Activated CD8-positive, alpha-beta memory T cell treated with anti-CD3 and anti-CD28 coated beads for 36 hours (primary cell): ENCODE measurements around the gene MTO1. TPM values are rescaled to one million over a fixed set of nuclear protein-coding genes. Genes with fewer than 3 reads are reported as not detected.
"Not testable (repeated sequence)": the region's sequence is repeated elsewhere in the genome, so short reads cannot be mapped to it uniquely, and the experiment has no call there.

Experiments
- CTCF ChIA-PET: fragments of 350-600 bp; sonication (Branson Sonifier 250); formaldehyde crosslinking; loops from one replicate; lab custom pipeline; 2021; ENCODE audit warnings: antibody characterized with exemption; lab: Charles Lee
- POLR2A ChIA-PET: fragments of 350-600 bp; sonication (Branson Sonifier 250); formaldehyde crosslinking; loops from one replicate; lab custom pipeline; 2021; ENCODE audit warnings: antibody characterized with exemption; lab: Charles Lee
- total RNA-seq, 2 experiments: library from RNA; stranded (reverse); gene quantifications; one replicate each; pipeline ENCODE4 v1.2.3, GENCODE V29; 2021

The MTO1 gene
- total RNA-seq, 2 experiments from 2014 or later: 50.7 to 54.3 TPM

DNA sequence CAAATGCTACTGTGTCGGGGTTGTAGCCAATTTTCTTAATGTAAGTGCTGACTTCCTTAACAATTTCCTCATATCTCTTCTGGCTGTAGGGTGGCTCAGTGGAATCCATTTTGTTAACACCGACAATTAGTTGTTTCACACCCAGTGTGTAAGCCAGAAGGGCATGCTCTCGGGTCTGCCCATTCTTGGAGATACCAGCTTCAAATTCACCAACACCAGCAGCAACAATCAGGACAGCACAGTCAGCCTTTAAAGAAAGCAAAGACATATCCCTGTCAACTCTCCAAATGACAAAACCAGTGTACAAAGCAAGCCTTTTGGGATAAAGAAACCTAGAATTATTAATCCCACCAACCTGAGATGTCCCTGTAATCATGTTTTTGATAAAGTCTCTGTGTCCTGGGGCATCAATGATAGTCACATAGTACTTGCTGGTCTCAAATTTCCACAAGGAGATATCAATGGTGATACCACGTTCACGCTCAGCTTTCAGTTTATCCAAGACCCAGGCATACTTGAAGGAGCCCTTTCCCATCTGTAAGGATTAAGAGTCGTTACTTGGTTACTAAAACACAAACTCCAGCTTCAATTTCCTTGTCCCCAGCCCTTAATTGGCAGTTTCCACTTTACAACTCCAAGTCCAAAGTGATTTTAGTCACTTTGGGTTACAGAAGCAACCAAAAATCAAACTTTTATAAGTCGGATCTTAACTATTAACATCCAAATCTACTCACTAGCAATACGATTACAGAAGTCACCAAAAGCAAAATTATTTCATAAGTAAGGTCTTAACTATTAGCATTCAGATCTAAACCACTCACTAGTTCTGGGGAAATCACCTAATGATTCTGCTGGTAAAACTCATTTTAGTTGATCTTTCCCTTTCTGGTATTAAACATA is 57.7 kb downstream of the MTO1 start:
- ChIA-PET CTCF (interaction anchor here (1.1 kb wide), 1 partner anchor 92 kb away, joined by 3 read pairs; no protein-coding TSS in a partner anchor), POLR2A (interaction anchor here (0.8 to 5.4 kb wide), 8 partner anchors 10 to 134 kb away, joined by 3 to 52 read pairs (median 22); partner anchors contain the start of genes CGAS, MTO1 and SLC17A5)

DNA sequence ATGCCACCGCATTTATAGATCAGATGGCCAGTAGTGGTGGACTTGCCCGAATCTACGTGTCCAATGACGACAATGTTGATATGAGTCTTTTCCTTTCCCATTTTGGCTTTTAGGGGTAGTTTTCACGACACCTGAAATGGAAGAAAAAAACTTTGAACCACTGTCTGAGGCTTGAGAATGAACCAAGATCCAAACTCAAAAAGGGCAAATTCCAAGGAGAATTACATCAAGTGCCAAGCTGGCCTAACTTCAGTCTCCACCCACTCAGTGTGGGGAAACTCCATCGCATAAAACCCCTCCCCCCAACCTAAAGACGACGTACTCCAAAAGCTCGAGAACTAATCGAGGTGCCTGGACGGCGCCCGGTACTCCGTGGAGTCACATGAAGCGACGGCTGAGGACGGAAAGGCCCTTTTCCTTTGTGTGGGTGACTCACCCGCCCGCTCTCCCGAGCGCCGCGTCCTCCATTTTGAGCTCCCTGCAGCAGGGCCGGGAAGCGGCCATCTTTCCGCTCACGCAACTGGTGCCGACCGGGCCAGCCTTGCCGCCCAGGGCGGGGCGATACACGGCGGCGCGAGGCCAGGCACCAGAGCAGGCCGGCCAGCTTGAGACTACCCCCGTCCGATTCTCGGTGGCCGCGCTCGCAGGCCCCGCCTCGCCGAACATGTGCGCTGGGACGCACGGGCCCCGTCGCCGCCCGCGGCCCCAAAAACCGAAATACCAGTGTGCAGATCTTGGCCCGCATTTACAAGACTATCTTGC is 58.6 kb downstream of the MTO1 start:
- POLR2A ChIA-PET: interaction anchor here (0.8 to 5.4 kb wide), 11 partner anchors 9 to 133 kb away, joined by 3 to 52 read pairs (median 6); partner anchors contain the start of genes CGAS, MTO1 and SLC17A5

DNA sequence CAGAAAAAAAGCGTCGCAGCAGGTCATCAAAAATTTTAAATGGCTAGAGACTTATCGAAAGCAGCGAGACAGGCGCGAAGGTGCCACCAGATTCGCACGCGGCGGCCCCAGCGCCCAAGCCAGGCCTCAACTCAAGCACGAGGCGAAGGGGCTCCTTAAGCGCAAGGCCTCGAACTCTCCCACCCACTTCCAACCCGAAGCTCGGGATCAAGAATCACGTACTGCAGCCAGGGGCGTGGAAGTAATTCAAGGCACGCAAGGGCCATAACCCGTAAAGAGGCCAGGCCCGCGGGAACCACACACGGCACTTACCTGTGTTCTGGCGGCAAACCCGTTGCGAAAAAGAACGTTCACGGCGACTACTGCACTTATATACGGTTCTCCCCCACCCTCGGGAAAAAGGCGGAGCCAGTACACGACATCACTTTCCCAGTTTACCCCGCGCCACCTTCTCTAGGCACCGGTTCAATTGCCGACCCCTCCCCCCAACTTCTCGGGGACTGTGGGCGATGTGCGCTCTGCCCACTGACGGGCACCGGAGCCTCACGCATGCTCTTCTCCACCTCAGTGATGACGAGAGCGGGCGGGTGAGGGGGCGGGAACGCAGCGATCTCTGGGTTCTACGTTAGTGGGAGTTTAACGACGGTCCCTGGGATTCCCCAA is 59.3 kb downstream of the MTO1 start, which contains the start of gene EEF1A1:
Gene EEF1A1, minus strand, starts transcription at position 345 of the 663 bp plus-strand sequence. CDS start 1,006 bp downstream, outside the sequence.
- POLR2A ChIA-PET: interaction anchor here (1.0 to 5.4 kb wide), 13 partner anchors 9 to 132 kb away, joined by 3 to 52 read pairs (median 5); partner anchors contain the start of genes CGAS, MTO1 and SLC17A5
- CTCF ChIA-PET: interaction anchor here (1.0 to 1.6 kb wide), 4 partner anchors 60 to 133 kb away, joined by 3 to 7 read pairs (median 4); partner anchors contain the start of gene SLC17A5

More for the DNA sequence above, 58.6 kb downstream of the MTO1 start:
- CTCF ChIA-PET: interaction anchor here (1.0 to 1.1 kb wide), 2 partner anchors 69 to 91 kb away, joined by 3 read pairs; no protein-coding TSS in a partner anchor

DNA sequence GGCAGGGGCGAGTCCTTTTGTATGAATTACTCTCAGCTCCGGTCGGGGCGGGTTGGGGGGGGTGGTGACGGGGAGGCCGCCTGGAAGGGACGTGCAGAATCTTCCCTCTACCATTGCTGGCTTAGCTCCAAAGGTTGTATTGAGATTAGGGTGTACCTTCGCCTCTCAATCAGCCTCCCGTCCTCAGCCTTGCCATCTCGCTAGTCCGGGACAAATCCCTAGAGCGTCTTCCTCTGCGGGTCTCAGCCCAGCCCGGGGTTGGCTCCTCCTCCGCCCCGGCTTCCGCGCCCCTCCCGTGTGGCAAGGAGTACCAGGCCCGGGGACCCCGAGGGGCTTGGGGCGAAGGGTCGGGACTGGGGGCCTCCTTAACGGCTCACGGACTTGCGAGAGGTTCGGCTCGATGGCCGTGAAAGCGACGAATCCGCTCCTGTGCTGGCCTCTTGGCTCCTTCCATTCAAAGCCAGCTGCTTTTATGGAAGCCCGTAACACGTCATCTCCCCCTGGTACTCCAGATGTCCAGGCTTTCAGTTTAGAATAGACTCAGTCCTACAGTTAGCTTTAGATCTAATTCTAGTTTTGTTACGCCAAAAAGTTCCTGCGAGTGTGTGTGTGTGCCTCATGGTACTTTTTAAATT is 59.9 kb downstream of the MTO1 start:
- ChIA-PET CTCF (interaction anchor here (1.0 to 1.6 kb wide), 2 partner anchors 59 to 132 kb away, joined by 5 to 7 read pairs; partner anchors contain the start of gene SLC17A5), POLR2A (interaction anchor here (0.6 to 5.4 kb wide), 15 partner anchors 8 to 132 kb away, joined by 3 to 52 read pairs (median 5); partner anchors contain the start of genes CGAS, MTO1 and SLC17A5)

DNA sequence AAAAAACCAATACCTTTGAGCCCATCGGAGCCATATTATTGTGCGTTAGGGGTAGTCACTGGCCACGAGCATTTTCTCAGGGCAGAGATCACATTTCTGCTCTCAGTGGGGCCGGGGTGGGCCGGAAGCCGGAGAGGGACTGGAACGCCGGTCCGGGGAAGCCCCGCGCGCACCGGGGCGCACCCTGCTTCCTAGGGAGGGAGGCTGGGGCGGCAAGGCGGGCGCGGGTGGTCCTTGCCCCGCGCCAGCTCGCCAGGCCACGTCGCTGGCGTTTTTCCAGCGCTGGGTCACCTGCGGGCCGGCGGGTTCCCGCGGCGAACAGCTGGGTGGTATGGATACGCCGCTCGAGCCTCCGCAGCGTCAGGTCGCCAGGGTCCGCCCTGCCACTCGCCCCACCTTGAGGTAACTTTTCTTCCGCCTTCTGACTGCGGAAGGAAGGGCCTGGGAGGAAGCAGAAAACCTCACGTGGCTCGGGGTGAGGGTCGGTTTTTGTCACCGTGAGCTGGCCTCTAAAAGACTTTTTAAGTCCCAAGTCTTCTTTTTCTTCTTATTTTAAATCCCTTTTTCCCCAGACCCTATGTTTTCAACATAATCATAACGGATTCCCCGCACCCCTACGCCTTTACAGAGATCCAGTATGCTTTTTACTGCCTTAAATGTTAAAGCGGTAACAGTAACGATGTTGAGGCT is 62.0 kb downstream of the MTO1 start:
- POLR2A ChIA-PET: interaction anchor here (0.6 to 5.4 kb wide), 6 partner anchors 9 to 155 kb away, joined by 3 to 52 read pairs (median 12); partner anchors contain the start of gene CGAS
- CTCF ChIA-PET: interaction anchor here (2.5 kb wide), 1 partner anchor 87 kb away, joined by 7 read pairs; no protein-coding TSS in a partner anchor

DNA sequence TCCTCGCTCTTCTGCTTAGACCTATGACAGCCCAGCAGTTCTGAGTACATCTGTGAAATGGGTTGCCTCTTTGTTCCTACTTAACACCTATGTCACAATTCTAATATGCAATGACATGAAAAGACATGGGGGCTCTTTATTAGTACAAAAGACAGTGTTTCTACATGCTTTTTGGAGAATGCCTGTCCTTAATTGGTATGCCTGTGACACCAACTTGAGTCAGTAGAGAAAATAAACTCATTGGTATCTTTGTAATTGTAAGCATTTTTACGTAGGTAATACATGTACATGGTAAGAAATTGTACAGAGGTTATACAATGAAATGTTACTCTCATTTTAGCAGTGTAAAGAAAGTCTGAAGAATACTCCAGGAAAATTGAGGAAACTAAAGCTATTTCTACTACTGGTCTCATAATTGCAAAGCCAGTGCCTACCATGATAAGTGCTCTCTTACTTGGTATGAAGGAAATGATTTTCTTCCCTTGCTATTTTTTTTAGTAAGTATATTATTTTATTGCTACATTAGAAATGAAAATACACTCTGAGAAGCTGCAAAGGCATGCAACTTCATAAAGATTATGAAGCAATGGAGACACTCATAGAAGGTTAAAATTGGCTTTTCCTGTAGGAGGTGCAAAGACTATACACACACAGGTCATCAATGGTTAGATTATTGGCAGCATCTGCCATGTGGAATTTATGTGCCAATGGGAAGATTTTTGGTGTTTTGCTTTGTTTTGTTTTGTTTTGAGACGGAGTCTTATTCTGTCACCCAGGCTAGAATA is 64.2 kb downstream of the MTO1 start:
- ChIA-PET CTCF (interaction anchor here (2.5 kb wide), 1 partner anchor 85 kb away, joined by 7 read pairs; no protein-coding TSS in a partner anchor), POLR2A (no interaction called here)

DNA sequence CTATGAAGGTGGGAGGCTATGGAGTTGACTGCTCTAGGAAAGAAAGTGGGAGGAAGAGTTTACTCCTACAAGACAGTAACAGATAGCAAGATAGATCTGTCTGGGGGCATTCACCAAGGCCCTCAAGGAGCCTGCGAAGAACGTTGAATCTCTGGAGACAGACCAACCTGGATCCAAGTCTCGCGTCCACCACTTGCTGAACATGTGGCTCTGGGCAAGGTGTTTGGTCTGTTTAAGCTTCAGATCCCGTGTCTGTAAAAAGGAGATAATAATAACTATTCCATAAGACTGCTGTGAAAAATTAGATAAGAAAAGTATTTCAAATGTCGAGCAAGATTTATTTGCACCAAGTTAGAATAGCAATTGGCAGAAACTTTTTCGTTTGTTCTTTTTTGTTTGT is 67.4 kb downstream of the MTO1 start:
- CTCF ChIA-PET: no interaction called here
- POLR2A ChIA-PET: no interaction called here

DNA sequence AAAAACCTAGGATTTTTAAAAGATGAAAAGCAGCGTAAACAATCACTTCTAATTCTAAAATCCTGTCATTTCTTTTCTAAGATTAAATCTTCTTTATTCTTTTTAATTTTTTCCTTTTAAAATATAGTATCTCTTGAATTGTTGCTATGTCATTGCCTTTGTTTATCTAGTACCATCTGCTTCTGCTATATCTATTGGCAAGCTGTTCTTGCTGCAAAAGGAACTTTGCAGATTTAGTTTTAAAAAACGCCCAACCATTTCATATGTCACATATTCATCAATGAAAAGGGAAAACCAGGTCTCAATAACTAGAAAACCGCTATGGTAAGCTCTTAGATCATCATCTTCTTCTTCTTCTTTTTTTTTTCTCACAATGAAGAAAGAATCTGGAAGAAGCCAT is 70.8 kb downstream of the MTO1 start:
- POLR2A ChIA-PET: interaction anchor here (0.6 kb wide), 1 partner anchor 22 kb away, joined by 3 read pairs; no protein-coding TSS in a partner anchor
- CTCF ChIA-PET: no interaction called here

DNA sequence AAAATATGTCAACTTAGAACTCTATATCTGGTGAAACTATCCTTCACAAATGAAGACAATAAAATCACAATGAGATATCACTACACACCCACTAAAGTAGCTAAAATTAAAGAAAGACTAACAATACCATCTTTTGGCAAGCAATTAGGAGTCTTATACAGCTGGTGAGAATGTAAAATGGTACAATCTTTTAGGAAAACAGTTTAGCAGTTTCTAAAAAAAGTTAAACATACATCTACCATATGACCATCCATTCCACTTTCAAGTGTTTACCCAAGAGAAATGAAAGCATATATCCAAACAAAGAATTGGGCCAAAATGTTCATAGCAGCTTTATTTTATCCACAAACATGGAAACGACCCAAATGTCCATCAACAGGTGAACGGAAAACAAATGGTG is 73.1 kb downstream of the MTO1 start:
- CTCF ChIA-PET: no interaction called here
- POLR2A ChIA-PET: no interaction called here

DNA sequence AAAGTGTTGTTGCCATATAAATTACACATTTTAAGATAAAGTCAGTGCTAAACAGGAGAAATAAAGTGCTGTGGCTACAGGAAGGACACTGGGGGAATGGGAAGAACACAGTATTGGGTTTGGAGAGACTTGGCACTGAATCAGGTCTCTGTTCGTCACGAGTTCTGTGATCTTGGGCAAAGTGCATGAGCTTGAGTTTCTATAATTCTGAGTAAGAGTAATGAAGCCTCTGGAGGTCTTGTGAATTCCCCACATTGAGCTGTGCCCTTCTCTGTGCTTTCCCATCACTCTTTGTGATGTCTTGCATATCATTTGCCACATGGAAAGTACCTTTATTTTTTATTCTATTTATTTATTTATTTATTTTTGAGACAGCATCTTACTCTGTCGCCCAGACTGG is 76.1 kb downstream of the MTO1 start:
- ChIA-PET CTCF (no interaction called here), POLR2A (no interaction called here)

DNA sequence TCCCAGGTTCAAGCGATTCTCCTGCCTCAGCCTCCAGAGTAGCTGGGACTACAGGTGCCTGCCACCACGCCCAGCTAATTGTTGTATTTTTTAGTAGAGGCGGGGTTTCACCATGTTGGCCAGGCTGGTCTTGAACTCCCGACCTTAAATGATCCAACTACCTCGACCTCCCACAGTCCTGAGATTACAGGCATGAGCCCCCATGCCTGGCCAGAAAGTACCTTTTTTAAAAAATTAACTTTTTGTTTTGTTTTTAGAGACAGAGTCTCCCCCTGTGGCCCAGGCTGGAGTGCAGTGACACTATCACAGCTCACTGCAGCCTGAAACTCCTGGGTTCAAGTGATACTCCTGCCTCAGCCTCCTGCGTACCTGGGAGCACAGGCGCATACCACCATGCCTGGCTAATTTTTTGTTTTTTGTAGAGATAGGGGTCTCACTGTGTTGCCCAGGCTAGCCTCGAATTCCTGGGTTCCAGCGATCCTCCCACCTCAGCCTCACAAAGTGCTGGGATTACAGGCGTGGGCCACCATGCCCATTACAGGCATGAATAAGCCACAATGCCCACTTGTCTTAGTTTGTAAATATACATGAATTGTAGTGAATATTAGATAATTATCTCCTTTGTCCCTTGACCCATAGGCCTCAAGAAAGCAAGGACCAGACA is 76.7 kb downstream of the MTO1 start:
- CTCF ChIA-PET: no interaction called here
- POLR2A ChIA-PET: no interaction called here

DNA sequence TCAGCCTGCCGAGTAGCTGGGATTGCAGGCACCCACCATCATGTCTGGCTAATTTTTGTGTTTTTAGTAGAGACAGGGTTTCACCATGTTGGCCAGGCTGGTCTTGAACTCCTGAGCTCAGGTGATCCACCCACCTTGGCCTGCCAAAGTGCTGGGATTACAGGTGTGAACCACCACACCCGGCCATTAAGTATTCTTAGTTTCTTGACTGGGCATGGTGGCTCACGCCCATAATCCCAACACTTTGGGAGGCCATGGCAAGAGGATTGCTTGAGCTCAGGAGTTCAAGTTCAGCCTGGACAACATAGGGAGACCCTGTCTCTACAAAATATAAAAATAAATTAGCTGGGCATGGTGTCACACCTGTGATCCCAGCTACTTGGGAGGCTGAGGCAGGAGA is 80.9 kb downstream of the MTO1 start:
- CTCF ChIA-PET: interaction anchor here (1.2 kb wide), 1 partner anchor 11 kb away, joined by 5 read pairs; no protein-coding TSS in a partner anchor
- POLR2A ChIA-PET: not testable (repeated sequence)

DNA sequence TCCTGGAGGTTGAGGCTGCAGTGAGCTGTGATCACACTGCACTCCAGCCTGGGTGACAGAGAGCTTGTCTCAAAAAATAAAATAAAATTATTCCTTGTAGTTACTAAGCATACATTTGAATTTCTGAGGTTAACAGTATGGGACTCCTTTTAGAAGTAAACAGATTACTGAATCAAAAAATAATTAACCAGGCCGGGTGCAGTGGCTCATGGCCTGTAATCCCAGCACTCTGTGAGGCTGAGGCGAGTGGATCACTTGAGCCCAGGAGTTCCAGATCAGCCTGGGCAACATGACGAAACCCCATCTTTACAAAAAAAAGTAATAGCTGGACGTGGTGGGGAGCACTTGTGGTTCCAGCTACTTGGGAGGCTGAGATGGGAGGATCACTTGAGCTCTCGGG is 81.4 kb downstream of the MTO1 start:
- CTCF ChIA-PET: interaction anchor here (1.2 kb wide), 1 partner anchor 11 kb away, joined by 5 read pairs; no protein-coding TSS in a partner anchor
- POLR2A ChIA-PET: no interaction called here

DNA sequence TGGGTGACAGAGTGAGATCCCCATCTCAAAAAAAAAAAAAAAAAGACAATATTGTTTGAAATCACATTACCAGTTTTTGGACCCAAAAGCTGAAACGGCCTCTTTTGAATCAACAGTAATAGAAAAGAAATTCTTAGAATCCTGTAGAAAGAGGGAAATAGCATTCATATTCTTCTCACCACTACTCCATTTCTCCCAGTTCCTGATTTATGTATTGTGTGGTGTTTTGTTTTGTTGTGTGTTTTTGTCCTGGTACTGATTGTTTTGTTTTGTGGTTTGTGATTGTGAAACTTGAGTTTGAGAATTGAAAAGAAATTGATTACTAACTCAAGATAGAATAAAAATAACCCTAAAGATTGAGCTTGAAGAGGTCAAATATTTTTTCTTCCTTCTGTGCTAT is 85.5 kb downstream of the MTO1 start:
- CTCF ChIA-PET: interaction anchor here (0.7 kb wide), 1 partner anchor 170 kb away, joined by 3 read pairs; no protein-coding TSS in a partner anchor
- POLR2A ChIA-PET: no interaction called here

DNA sequence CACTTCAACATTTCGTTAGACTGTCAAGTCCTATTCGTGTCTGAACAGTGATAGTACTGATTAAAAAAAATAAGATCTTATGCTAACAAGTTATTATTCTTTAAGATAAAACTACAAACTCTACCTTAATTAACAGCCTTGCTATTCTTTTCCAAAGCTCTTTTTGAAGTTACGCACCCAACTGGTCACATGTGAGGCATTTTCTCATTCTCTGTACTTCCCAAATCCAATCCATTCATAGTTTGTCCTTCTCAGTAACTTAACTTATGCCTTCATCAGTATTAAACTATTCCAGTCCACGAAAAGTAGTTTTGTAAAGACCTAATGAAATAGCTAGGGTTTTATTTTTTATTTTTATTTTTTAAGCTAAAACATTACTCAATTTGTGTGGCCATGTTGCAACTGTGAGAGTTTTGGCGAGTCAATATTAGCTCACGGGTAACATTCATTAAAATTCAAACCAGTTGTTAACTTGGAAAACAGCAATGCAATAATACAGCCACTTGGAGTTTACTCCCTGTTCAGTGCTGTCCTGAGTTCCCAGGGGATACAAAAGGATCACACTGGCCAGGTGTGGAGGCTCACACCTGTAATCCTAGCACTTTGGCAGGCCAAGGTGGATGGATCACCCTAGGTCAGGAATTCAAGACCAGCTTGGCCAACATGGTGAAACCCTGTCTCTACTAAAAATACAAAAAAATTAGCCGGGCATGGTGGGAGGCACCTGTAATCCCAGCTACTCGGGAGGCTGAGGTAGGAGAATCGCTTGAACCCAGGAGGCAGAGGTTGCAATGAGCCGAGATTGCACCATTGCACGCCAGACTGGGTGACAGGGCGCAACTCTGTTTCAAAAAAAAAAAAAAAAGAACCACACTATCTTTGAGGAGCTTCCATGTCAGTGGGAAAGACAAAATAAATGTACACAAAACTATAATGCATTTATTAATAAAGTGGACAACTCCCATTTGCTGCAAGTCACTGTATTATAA is 87.2 kb downstream of the MTO1 start:
- CTCF ChIA-PET: interaction anchor here (0.6 to 1.1 kb wide), 2 partner anchors 9 kb away, joined by 3 to 6 read pairs; no protein-coding TSS in a partner anchor

More for the DNA sequence above, 87.2 kb downstream of the MTO1 start:
- POLR2A ChIA-PET: no interaction called here
